Adrenal gland (tissue), 5 donors: ENCODE results near the gene DPH7.

Experiments used
- CTCF ChIP-seq, 6 experiments: fragments of 450-650 bp in 4 of 6; fragments of 200-600 bp in 2 of 6; sonication (generic) in 1 of 6; IDR thresholded peaks; 1 replicate in 5 of 6; 2 replicates in 1 of 6; pipeline versions ENCODE4 v1.5.1 to v1.8.0; 2016 to 2021; ENCODE audit warnings: antibody characterized with exemption in 6 of 6, mild to moderate bottlenecking in 2 of 6, moderate library complexity in 1 of 6
- POLR2A ChIP-seq, 2 donors: fragments of 450-650 bp; IDR thresholded peaks; one replicate each; pipeline ENCODE4 v1.6.1; 2017; ENCODE audit warnings: antibody characterized with exemption in 2 of 2, mild to moderate bottlenecking in 2 of 2, moderate library complexity in 1 of 2
- donor health status: DM: no; HTN: no; CAD: no.

GRCh38 chr9:137543237-137543963 lies 35.3 kb downstream of the DPH7 start:
- TF ChIP-seq CTCF (IDR thresholded peaks at IDR 0.05) (no peak), POLR2A (IDR thresholded peaks at IDR 0.05) (no peak)
